ENCODE measurements around the gene HCFC1R1.

HCFC1R1 gene

GRCh38 chr16:3000540-3000939 is 23.2 kb downstream of the HCFC1R1 start:
- DNase-seq (ENCODE audit: low read depth), result no peak
- no peak for TF ChIP-seq CTCF (conservative IDR thresholded peaks at IDR 0.05; ENCODE audit: low read depth, low read length)
- no peak overlapping the region for H3K4me3 ChIP-seq (ENCODE audit: low read depth, low read length)

DNA sequence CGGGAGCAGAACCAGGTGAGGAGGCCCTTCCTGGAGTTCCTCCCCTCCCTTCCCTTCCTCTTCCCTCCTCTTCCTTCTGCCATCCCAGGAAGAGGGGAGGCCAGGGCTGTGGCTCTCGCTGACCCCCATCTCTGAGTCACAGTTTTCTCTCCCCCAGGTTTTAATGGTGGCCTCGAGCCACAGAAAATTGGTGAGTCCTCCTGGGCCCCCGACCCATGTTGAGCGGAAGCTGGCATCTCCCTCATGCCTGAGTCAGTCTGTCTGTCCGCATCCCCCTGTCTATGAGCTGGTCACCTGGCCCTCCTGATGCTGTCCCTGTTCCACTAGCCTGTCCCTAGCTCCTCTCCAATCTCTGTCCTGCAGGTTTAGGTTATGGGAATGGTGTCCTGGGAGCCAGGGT is 23.8 kb downstream of the HCFC1R1 start:
- no peak for DNase-seq (ENCODE audit: low read depth)
- no peak for TF ChIP-seq CTCF (conservative IDR thresholded peaks at IDR 0.05; ENCODE audit: low read depth, low read length)
- H3K4me3 ChIP-seq (ENCODE audit: low read depth, low read length), result no peak overlapping the region

DNA sequence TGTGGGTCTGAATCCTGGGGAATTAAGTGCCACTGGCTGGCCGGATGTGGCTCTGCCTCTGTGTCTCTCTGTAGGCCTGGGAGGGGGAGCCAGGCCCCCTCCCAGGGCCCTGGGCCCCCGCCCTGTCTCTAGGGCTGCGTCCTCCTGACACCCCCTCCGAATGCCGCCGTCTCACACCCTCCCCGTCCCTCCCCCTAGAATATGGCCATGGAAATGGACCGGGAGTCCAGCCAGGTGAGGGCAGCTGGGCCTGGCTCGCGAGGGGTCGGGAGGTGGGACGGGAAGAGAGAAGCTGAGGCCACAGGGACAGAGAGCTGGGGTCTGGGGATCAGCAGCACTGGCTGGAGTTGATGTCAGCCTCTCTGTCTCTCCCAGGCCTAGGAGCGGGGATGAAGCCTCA is 27.4 kb downstream of the HCFC1R1 start:
- no peak for DNase-seq (ENCODE audit: low read depth)
- no peak for TF ChIP-seq CTCF (conservative IDR thresholded peaks at IDR 0.05; ENCODE audit: low read depth, low read length)
- no peak overlapping the region for H3K4me3 ChIP-seq (ENCODE audit: low read depth, low read length)

DNA sequence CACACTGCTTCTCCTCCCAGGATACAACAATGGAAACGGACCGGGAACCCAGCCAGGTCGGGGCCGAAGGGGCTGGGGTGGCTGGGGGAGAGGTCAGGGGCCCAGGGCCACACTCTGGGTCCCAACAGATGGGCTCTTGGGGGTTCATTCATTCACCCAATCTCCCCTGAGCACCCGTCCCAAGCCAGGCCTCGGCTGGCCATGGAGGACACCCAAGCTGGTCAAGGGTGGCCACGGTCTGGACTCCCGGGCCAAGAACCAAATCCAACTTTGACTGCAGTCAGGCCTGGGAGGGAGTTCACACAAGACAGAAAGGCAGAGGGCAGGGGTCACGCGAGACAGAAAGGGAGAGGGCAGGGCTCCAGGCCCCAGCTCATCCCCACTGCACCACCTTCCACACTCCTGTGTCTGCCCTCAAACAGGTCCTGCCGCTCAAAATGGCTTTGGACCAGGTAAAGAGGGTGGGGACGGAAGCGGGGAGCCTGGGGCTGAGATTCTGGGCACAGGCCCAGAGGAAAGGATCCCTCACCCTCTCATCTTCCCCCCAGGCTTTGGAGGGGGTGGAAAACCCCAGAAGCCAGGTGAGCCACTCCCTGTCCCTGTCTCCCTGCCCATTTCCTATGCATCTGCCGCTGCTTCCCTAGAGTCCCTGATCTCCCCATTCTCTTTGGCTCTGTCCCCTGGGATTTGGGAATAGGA is 31.2 kb downstream of the HCFC1R1 start:
- H3K4me3 ChIP-seq (ENCODE audit: low read depth, low read length), result no peak overlapping the region
- DNase-seq (ENCODE audit: low read depth), result no peak
- TF ChIP-seq CTCF (conservative IDR thresholded peaks at IDR 0.05; ENCODE audit: low read depth, low read length), result no peak

GRCh38 chr16:2991566-2992261 is 32.0 kb downstream of the HCFC1R1 start:
- no peak for TF ChIP-seq CTCF (conservative IDR thresholded peaks at IDR 0.05; ENCODE audit: low read depth, low read length)
- DNase-seq (ENCODE audit: low read depth), result no peak
- no peak overlapping the region for H3K4me3 ChIP-seq (ENCODE audit: low read depth, low read length)

DNA sequence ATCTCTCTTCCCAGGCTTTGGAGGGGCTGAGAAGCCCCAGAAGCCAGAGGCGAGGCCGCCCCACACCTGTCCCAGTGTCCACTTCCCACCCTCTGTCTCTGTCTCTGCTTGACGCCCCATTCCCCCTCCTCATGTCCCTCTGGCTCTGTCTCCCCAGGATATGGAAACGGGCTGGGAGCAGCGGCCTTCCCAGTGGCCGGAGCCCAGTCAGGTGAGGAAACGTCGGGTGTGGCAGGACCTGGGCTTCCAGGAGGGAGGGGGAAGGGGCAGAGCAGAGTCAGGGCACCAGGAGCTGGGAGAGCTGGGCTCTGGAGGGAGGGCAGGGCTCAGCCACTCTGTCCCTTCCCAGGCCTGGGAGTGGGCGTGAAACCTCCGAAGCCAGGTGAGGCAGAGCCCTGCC is 32.9 kb downstream of the HCFC1R1 start:
- DNase-seq (ENCODE audit: low read depth), result no peak
- no peak for TF ChIP-seq CTCF (conservative IDR thresholded peaks at IDR 0.05; ENCODE audit: low read depth, low read length)
- H3K4me3 ChIP-seq (ENCODE audit: low read depth, low read length), result no peak overlapping the region

Data from choroid plexus epithelial cell (primary cell).